Prostate gland (tissue), 2 donors: Measurements from ENCODE around the gene DHRS7.

Experiments
- CTCF ChIP-seq, 4 experiments: fragments of 200-600 bp in 2 of 4; fragments of 450-650 bp in 2 of 4; sonication (generic) in 2 of 4; IDR thresholded peaks; 1 replicate in 3 of 4; 2 replicates in 1 of 4; pipeline ENCODE4 v1.5.1; 2016 to 2019; ENCODE audit warnings: antibody characterized with exemption in 4 of 4, mild to moderate bottlenecking in 2 of 4, moderate library complexity in 2 of 4
- POLR2A ChIP-seq: fragments of 450-650 bp; IDR thresholded peaks from one replicate; pipeline ENCODE4 v1.6.1; 2016; ENCODE audit warnings: antibody characterized with exemption, mild to moderate bottlenecking

- TF ChIP-seq CTCF (IDR thresholded peaks at IDR 0.05) (no peak), POLR2A (no peak)
These were observed 4.8 kb downstream of the DHRS7 start for GRCh38 chr14:60160422-60160821.
